ENCODE results near the gene SLC26A5.
"Not testable (repeated sequence)": the region's sequence is repeated elsewhere in the genome, so short reads cannot be mapped to it uniquely, and the experiment has no call there.

Gene SLC26A5

GRCh38 chr7:103423467-103424179 is 22.4 kb downstream of the SLC26A5 start:
- no peak for DNase-seq (ENCODE audit: extremely low read depth, low read depth)
- TF ChIP-seq, protein P1, sequence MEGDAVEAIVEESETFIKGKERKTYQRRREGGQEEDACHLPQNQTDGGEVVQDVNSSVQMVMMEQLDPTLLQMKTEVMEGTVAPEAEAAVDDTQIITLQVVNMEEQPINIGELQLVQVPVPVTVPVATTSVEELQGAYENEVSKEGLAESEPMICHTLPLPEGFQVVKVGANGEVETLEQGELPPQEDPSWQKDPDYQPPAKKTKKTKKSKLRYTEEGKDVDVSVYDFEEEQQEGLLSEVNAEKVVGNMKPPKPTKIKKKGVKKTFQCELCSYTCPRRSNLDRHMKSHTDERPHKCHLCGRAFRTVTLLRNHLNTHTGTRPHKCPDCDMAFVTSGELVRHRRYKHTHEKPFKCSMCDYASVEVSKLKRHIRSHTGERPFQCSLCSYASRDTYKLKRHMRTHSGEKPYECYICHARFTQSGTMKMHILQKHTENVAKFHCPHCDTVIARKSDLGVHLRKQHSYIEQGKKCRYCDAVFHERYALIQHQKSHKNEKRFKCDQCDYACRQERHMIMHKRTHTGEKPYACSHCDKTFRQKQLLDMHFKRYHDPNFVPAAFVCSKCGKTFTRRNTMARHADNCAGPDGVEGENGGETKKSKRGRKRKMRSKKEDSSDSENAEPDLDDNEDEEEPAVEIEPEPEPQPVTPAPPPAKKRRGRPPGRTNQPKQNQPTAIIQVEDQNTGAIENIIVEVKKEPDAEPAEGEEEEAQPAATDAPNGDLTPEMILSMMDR (IDR thresholded peaks at IDR 0.05; ENCODE audit: low read depth, low read length): no peak

- DNase-seq (ENCODE audit: extremely low read depth, low read depth): no peak
- TF ChIP-seq, protein P1 (IDR thresholded peaks at IDR 0.05; ENCODE audit: low read depth, low read length): no peak
Measured at GRCh38 chr7:103420857-103421384, 25.1 kb downstream of the SLC26A5 start.

DNA sequence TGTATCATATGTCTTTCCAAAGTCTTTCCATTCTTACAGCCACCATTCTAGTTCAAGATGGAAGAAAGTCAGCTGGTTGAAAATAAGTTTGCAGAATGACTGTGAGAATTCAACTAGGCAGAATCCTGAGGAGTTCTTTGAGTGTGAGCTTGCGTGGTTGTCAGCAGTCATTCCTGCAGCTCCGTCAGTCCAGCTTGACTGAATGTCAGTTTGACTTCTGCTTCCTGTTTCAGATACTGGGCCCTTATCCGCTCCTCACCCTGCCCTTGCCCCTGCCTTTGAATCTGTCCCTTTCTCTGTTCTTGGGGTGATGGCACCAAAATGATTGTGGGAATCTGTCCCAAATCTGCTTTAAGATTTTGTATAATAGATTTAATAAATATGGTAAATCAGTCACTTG is 27.8 kb downstream of the SLC26A5 start:
- TF ChIP-seq, protein P1 (IDR thresholded peaks at IDR 0.05; ENCODE audit: low read depth, low read length): no peak
- no peak for DNase-seq (ENCODE audit: extremely low read depth, low read depth)

DNA sequence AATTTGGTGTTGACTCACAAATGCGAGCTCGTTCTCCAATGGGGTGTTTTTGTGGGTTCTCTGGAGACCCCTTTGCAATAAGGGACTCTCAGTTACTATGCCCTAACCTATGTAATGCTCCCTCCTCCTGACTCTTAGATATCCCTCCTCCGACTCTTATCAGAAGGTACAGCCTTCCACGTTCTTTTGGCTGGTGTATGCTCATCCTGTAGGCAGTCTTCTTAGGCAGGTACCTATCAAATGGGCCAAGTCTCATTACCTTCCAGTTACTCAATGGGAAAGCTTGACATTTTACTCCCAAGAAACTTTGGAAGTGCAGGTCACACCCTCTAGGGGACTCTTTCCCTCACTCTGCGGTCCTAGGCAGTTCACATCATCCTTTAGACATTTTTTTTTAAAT is 32.6 kb downstream of the SLC26A5 start:
- no peak for DNase-seq (ENCODE audit: extremely low read depth, low read depth)
- TF ChIP-seq, protein P1 (IDR thresholded peaks at IDR 0.05; ENCODE audit: low read depth, low read length): no peak

DNA sequence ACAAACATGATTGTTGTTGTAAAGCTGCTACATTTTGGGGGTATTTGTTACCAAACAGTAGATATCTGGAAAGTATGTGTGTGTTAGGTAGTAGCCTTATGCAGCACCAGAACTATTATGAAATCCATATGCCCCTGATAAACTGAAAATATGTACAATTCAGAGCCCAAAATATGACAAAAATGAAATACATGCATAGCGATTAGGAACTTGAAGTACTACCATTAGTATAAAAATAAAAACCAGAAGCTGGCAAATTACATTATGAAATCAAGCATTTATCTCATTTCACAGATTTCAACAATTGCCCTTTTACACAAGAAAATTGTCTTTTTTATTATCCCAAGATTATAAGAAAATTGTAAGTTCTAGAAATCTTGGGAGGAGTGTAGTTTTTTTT is 33.9 kb downstream of the SLC26A5 start:
- TF ChIP-seq, protein P1 (IDR thresholded peaks at IDR 0.05; ENCODE audit: low read depth, low read length): no peak
- DNase-seq (ENCODE audit: extremely low read depth, low read depth): no peak

DNA sequence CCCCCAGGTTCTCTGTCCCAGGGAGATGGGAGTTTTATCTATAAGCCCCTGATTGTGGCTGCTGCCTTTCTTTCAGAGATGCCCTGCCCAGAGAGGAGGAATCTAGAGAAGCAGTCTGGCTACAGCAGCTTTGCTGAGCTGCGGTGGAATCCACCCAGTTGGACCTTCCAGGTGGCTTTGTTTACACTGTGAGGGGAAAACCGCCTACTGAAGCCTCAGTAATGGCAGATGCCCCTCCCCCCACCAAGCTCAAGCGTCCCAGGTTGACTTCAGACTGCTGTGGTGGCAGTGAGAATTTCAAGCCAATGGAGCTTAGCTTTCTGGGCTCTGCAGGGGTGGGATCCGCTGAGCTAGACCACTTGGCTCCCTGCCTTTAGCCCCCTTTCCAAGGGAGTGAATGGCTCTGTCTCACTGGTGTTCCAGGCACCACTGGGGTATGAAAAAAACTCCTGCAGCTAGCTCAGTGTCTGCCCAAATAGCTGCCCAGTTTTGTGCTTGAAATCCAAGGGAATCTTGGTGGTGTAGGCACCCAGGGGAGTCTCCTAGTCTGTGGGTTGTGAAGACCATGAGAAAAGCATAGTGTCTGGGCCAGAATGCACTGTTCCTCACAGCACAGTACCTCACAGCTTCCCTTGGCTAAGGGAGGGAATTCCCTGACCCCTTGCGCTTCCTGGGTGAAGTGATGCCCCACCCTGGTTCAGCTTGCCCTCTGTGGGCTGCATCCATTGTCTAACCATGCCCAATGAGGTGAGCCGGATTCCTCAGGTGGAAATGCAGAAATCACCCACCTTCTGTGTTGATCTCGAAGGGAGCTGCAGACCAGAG is 40.0 kb downstream of the SLC26A5 start:
- DNase-seq (ENCODE audit: extremely low read depth, low read depth): not testable (repeated sequence)

DNA sequence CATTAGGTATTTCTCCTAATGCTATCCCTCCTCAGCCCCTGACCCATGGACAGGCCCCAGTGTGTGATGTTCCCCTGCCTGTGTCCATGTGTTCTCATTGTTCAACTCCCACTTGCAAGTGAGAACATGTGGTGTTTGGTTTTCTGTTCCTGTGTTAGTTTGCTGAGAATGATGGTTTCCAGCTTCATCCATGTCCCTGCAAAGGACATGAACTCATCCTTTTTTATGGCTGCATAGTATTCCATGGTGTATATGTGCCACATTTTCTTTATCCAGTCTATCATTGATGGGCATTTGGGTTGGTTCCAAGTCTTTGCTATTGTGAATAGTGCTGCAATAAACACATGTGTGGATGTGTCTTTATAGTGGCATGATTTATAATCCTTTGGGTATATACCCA is 46.3 kb downstream of the SLC26A5 start:
- DNase-seq (ENCODE audit: extremely low read depth, low read depth): not testable (repeated sequence)

DNA sequence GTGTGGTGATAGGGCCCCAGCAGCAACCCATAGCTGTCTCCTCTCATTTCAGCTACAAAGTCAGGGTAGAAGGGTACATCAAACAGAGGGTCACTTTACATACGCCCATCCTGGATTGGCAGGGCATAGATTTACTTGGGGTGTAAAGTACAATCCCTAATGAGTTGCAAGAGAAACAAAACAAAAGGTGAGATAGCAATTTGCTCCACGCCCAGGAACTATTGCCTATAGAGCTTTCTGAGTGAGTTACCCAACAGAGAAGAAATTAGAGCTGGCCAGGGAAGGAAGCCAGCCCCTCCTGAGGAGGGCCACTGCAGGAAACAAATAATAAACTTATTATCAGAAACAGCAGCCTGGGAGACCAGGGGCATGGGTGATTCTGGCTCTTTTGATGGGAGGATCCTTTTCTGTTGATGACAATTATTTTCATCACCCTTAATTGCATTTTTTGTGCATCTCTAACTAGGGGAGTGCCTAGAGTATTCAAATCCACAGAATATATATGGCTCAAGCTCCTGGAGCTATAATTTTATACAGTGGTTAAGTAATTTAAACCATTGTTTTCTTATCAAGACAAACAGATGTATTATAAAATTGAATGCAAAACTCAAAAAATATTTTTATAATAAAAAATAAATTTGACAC is 47.4 kb downstream of the SLC26A5 start:
- no peak for DNase-seq (ENCODE audit: extremely low read depth, low read depth)
- TF ChIP-seq, protein P1 (IDR thresholded peaks at IDR 0.05; ENCODE audit: low read depth, low read length): no peak
